Brain microvascular endothelial cell (primary cell): Measurements from ENCODE around the gene DYNC2H1.

Source experiments
- DNase-seq: peaks from one replicate; pipeline ENCODE4 v3.0.0-alpha.2; 2020
- H3K27ac ChIP-seq: fragments of 250-450 bp; sonication (Bioruptor Pico); 2 replicates; pipeline ENCODE4 v1.5.1; 2020; ENCODE audit warnings: mild to moderate bottlenecking, moderate library complexity
- H3K27me3 ChIP-seq: fragments of 250-450 bp; sonication (Bioruptor Pico); replicated peaks from 2 replicates; pipeline ENCODE4 v1.5.1; 2020; ENCODE audit warnings: mild to moderate bottlenecking
- H3K36me3 ChIP-seq: fragments of 250-450 bp; sonication (Bioruptor Pico); replicated peaks from 2 replicates; pipeline ENCODE4 v1.5.1; 2020; ENCODE audit warnings: mild to moderate bottlenecking
- H3K4me3 ChIP-seq: 2 replicates; pipeline ENCODE4 v1.5.1; 2011; ENCODE audit warnings: low read depth, mild to moderate bottlenecking, control low read depth, low read length, moderate library complexity
- CTCF ChIP-seq: IDR thresholded peaks from 2 replicates; pipeline ENCODE4 v1.5.1; 2011; ENCODE audit warnings: low read depth, mild to moderate bottlenecking, moderate library complexity, low read length, control low read depth, inconsistent platforms; ENCODE audit errors: missing control alignments
- in situ Hi-C: cut with HindIII; loops from 2 replicates; pipeline ENCODE4 v1.10.0; 2017; ENCODE audit warnings: low sequenced_read_pairs, low pct_ligation_motif_present

DYNC2H1 gene

DNA sequence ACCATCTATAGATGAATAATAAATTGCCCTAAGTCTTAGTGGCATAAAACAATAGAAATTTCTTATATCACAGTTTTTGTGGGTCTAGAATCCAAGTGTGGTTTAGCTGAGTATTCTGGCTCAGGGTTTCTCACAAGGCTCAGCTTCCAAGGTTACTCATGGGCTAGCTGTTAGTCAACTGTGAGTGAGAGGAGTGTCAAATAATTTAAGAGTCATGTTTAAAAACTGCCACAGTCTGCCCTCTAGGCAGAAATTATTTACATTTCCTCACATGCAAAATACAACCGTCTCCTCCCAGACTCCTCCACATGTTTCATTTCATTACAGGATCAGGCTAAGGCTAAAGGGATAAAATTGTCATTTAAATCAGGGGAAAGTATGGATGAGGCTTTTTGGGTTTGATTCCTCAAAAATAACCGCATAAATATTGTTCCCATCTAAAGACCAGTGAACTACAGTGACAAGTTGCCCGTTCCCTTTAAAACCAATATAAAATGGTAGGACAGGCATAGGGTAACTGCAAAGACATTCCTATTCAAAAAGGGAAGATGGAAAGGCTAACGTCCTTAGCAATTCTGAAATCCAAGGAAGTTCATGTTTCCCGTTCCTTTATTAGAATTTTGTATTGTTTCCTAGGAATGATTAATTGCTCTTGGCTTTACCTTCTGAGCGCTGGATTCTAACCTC, 324.3 kb downstream of the DYNC2H1 start:
- no peak overlapping the region for H3K4me3 ChIP-seq
- no peaks in the 10 kb centered on the region for H3K36me3 ChIP-seq
- no peak for TF ChIP-seq CTCF
- in situ Hi-C loops: no loop called here
- DNase-seq: peak; percentile 86
- H3K27me3 ChIP-seq: no peaks in the 10 kb centered on the region
- H3K27ac ChIP-seq: peak overlapping the region; percentile 41

DNA sequence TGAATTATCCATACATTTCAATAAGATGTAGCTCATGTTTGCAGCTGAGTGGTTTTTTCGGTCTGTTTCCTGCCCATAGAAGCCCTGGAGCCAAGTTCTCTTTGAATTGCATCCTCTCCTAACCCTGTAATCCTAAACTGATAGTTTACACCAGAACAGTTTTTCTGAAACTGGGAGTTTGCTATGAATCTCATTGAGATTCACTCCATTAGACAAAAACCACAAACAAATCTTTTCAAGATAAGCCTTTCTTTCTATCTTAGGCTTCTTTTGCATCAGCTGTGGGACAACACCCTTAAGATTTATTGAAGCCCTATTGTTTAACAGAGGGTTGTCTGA, 324.8 kb downstream of the DYNC2H1 start:
- in situ Hi-C loops: no loop called here
- DNase-seq: no peak
- no peak for TF ChIP-seq CTCF
- Histone ChIP-seq H3K36me3 (no peaks in the 10 kb centered on the region), H3K4me3 (no peak overlapping the region), H3K27ac (peak overlapping the region; percentile 41), H3K27me3 (no peaks in the 10 kb centered on the region)

DNA sequence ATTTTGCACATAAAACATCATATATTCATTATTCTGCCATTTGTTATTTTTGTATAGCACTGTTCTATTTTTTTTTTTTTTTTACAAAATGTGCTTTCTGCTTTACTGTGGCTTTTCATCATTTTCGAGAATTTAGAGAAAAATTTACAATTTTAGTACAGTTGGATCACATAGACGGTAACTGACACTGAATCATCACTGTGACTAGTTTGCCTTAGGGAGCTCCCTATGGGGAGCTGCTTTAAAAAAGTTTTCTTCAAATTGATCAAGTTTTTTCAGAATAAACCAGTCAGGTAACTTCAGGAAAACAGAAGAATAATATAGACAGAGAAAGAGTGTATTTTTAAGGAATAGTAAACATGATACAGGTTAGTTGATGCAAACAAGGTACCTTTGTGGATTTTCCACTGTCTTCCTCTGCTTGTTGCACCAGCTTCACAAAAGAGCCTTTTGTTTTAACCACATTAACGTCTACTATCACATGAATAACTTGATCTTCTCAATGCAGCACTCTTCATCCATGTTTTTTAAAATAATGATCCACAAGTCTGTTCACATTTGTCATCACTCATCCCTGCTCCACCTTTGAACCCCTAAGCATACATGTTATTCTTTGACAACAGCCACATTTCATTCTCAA, 327.0 kb downstream of the DYNC2H1 start:
- Histone ChIP-seq H3K27ac (no peak overlapping the region), H3K4me3 (no peak overlapping the region), H3K36me3 (no peaks in the 10 kb centered on the region), H3K27me3 (no peaks in the 10 kb centered on the region)
- in situ Hi-C loops: no loop called here
- no peak for TF ChIP-seq CTCF
- DNase-seq: no peak

- H3K4me3 ChIP-seq: no peak overlapping the region
- no peaks in the 10 kb centered on the region for H3K36me3 ChIP-seq
- H3K27ac ChIP-seq: no peak overlapping the region
- no peaks in the 10 kb centered on the region for H3K27me3 ChIP-seq
- TF ChIP-seq CTCF: no peak
- no peak for DNase-seq
- in situ Hi-C loops: no loop called here
Observed at GRCh38 chr11:103441021-103441420, 331.8 kb downstream of the DYNC2H1 start.

DNA sequence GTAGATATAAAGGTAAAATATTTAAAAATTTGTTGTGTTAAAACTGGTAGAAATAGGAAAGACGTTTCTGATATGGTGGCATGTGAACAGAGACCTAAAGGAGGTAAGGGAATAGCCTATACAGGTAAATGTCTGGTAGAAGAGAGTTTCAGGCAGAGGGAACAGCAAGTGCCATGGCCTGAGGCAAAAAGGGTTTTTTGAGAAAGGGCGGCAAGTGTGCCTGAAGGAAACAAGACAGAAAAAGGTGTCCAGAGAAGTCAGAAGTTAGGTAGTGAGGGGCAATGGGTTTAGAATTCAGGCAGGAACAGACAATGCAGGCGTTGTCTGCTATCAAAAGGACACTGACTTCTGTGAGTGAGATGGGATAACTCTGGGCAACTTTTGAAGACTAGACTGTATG, 339.7 kb downstream of the DYNC2H1 start:
- TF ChIP-seq CTCF: no peak
- H3K27me3 ChIP-seq: no peaks in the 10 kb centered on the region
- no peak for DNase-seq
- H3K36me3 ChIP-seq: no peaks in the 10 kb centered on the region
- in situ Hi-C loops: no loop called here
- no peak overlapping the region for H3K27ac ChIP-seq
- H3K4me3 ChIP-seq: no peak overlapping the region

GRCh38 chr11:103450241-103450640, 341.0 kb downstream of the DYNC2H1 start:
- DNase-seq: peak; percentile 9
- Histone ChIP-seq H3K36me3 (no peaks in the 10 kb centered on the region), H3K27me3 (no peaks in the 10 kb centered on the region), H3K4me3 (no peak overlapping the region), H3K27ac (no peak overlapping the region)
- in situ Hi-C loops: no loop called here
- TF ChIP-seq CTCF: no peak
